Trophoblast cell (in vitro differentiated cells and primary cell): Measurements from ENCODE around the gene ATP6AP1.
A peak's percentile ranks its signal among the peaks of the same experiment; 100 is the strongest.

Source experiments
- DNase-seq, 2 donors: peaks; one replicate each; pipeline ENCODE4 v3.0.0-alpha.2; 2016
- H2AFZ ChIP-seq: 2 replicates; pipeline ENCODE4 v1.6.1; 2013; ENCODE audit warnings: low read length, moderate library complexity, mild to moderate bottlenecking; ENCODE audit not compliant: insufficient read depth, poor library complexity
- H2AK5ac ChIP-seq: 2 replicates; pipeline ENCODE4 v1.6.1; 2013; ENCODE audit warnings: mild to moderate bottlenecking, low read length
- H2BK120ac ChIP-seq: 2 replicates; pipeline ENCODE4 v1.6.1; 2013; ENCODE audit warnings: low read length, mild to moderate bottlenecking, moderate library complexity; ENCODE audit not compliant: insufficient read depth, poor library complexity
- H2BK12ac ChIP-seq: 2 replicates; pipeline ENCODE4 v1.6.1; 2013; ENCODE audit warnings: mild to moderate bottlenecking, low read length, moderate library complexity
- H2BK5ac ChIP-seq: 2 replicates; pipeline ENCODE4 v1.6.1; 2013; ENCODE audit warnings: low read length, low read depth, moderate library complexity, mild to moderate bottlenecking; ENCODE audit not compliant: poor library complexity
- H3K14ac ChIP-seq: 2 replicates; pipeline ENCODE4 v1.6.1; 2013; ENCODE audit warnings: mild to moderate bottlenecking, low read length
- H3K18ac ChIP-seq: 2 replicates; pipeline ENCODE4 v1.6.1; 2013; ENCODE audit warnings: mild to moderate bottlenecking, low read length
- H3K23ac ChIP-seq: 2 replicates; pipeline ENCODE4 v1.6.1; 2013; ENCODE audit warnings: low read length
- H3K27ac ChIP-seq: 2 replicates; pipeline ENCODE4 v1.5.1; 2013; ENCODE audit warnings: low read depth, mild to moderate bottlenecking, inconsistent platforms, low read length, moderate library complexity
- H3K27me3 ChIP-seq: 2 replicates; pipeline ENCODE4 v1.6.1; 2013; ENCODE audit warnings: inconsistent platforms, mild to moderate bottlenecking, low read length, moderate library complexity; ENCODE audit not compliant: insufficient read depth
- H3K36me3 ChIP-seq, 2 experiments: 1 replicate in 1 of 2; 2 replicates in 1 of 2; pipeline ENCODE4 v1.6.1; 2013; ENCODE audit warnings: low read length in 2 of 2, mild to moderate bottlenecking in 2 of 2, moderate library complexity in 1 of 2; ENCODE audit not compliant: insufficient read depth in 2 of 2, control insufficient read depth in 1 of 2
- H3K4ac ChIP-seq: 2 replicates; pipeline ENCODE4 v1.6.1; 2013; ENCODE audit warnings: low read depth, mild to moderate bottlenecking, low read length, moderate library complexity
- H3K4me1 ChIP-seq, 2 experiments: 1 replicate in 1 of 2; 2 replicates in 1 of 2; pipeline ENCODE4 v1.6.1; 2013; ENCODE audit warnings: low read length in 2 of 2, mild to moderate bottlenecking in 2 of 2, moderate library complexity in 1 of 2; ENCODE audit not compliant: insufficient read depth in 2 of 2, control insufficient read depth in 1 of 2
- H3K4me2 ChIP-seq: 2 replicates; pipeline ENCODE4 v1.6.1; 2013; ENCODE audit warnings: inconsistent platforms, mild to moderate bottlenecking, low read length, moderate library complexity
- H3K4me3 ChIP-seq: 2 replicates; pipeline ENCODE4 v1.5.1; 2013; ENCODE audit warnings: mild to moderate bottlenecking, low read depth, low read length, inconsistent platforms
- H3K79me1 ChIP-seq: one replicate; pipeline ENCODE4 v1.6.1; 2013; ENCODE audit warnings: low read length
- H3K79me2 ChIP-seq: 2 replicates; pipeline ENCODE4 v1.6.1; 2013; ENCODE audit warnings: low read length, mild to moderate bottlenecking; ENCODE audit not compliant: control insufficient read depth, insufficient read depth, poor library complexity
- H3K9ac ChIP-seq: 2 replicates; pipeline ENCODE4 v1.6.1; 2013; ENCODE audit warnings: mild to moderate bottlenecking, low read length
- H3K9me3 ChIP-seq: 2 replicates; pipeline ENCODE4 v1.6.1; 2013; ENCODE audit warnings: low read depth, mild to moderate bottlenecking, control low read depth, inconsistent platforms, low read length; ENCODE audit not compliant: insufficient read depth
- H4K12ac ChIP-seq: 2 replicates; pipeline ENCODE4 v1.6.1; 2013; ENCODE audit warnings: low read depth, mild to moderate bottlenecking, low read length, moderate library complexity
- H4K8ac ChIP-seq: 2 replicates; pipeline ENCODE4 v1.6.1; 2013; ENCODE audit warnings: low read depth, mild to moderate bottlenecking, low read length, moderate library complexity
- H4K91ac ChIP-seq: one replicate; pipeline ENCODE4 v1.6.1; 2013; ENCODE audit warnings: low read depth, mild to moderate bottlenecking, low read length, moderate library complexity
- WGBS: extraction: QIAGEN DNeasy Blood & Tissue Kit; methylation state at CpG from one replicate; pipeline ENCODE4 v1.1.7; 2013; ENCODE audit warnings: missing lambda C conversion rate; ENCODE audit not compliant: insufficient read length, insufficient coverage; ENCODE audit errors: extremely low coverage; 5-methylcytosine and 5-hydroxymethylcytosine counted together

The ATP6AP1 gene

DNA sequence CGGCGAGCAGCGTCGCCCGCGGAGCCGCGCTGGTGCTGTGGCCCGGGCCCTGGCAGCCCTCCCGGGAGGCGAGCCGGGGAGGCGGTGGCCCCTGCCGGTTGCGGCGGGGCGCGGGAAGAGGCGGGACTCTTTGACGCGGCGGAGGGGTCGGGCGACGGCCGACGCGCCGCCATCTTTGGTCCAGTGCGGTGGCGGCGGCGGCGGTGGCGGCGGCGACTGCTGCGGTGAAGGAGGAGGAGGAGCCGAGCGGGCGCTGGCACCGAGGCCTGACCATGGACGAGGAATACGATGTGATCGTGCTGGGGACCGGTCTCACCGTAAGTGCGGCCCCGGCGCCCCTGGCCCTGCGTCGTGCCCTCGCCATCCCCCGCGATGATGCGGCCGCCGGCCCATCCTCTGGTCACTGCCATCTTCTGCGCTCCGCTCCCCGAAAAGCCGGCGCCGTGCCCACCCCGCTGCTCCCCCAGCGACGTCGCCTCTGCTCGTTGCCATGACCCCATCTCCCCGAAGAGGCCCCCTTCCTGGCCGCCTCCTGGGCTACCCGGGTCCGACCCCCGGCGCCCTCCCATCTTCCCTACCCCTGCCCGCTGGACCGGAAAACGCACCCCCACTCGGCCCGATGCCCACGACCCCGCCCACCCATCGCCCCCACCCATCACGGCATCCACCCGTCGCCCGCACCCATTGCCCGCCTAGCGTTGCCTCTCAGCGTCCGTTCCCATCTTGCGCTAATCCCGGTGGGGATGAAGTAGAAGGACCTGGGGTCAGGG is 8.7 kb downstream of the ATP6AP1 start, which contains the start of gene GDI1:
TSS of gene GDI1 (plus strand) at position 172 of the 770 bp plus-strand sequence. CDS start at position 273, 101 bp downstream.
- Histone ChIP-seq H2AFZ (peak within 1 kb of the TSS; percentile 52), H3K9ac (peak within 1 kb of the TSS; percentile 92)
- DNase-seq: peak in 1 of 2 donors; percentile 50

GRCh38 chrX:154437971-154438893 is 9.8 kb downstream of the ATP6AP1 start:
- Histone ChIP-seq H3K4me3 (peak overlapping the region; percentile 94), H3K4me1 (peaks cover 10% of the 10 kb centered on the region in 2 experiments), H3K9me3 (no peaks in the 10 kb centered on the region), H4K91ac (peak overlapping the region; percentile 39), H3K4me2 (peak overlapping the region; percentile 88), H2AK5ac (peak overlapping the region; percentile 88), H3K23ac (no peak overlapping the region), H4K8ac (peak overlapping the region; percentile 23), H3K14ac (peak overlapping the region; percentile 82), H3K36me3 (peaks cover 70 to 73% of the 10 kb centered on the region in 2 experiments), H2BK5ac (no peak overlapping the region), H3K27me3 (no peaks in the 10 kb centered on the region), H3K27ac (no peak overlapping the region), H2BK12ac (no peak overlapping the region), H3K9ac (peak overlapping the region; percentile 73), H3K18ac (peak overlapping the region; percentile 21), H3K4ac (peak overlapping the region; percentile 95), H4K12ac (peak overlapping the region; percentile 19), H3K79me2 (peaks cover 16% of the 10 kb centered on the region), H2BK120ac (no peak overlapping the region), H3K79me1 (peaks cover 10% of the 10 kb centered on the region), H2AFZ (no peak overlapping the region)
- DNase-seq: no peak
- no CpG with 5 or more reads among the region's 28 CpGs for WGBS

More for the DNA sequence above, 8.7 kb downstream of the ATP6AP1 start, which contains the start of gene GDI1:
- Histone ChIP-seq H3K14ac (peak within 1 kb of the TSS; percentile 88), H3K4me2 (peak within 1 kb of the TSS; percentile 88), H3K23ac (no peak within 1 kb of the TSS), H3K4me1 (peaks cover 10% of the 10 kb centered on the region in 2 experiments), H2BK12ac (no peak within 1 kb of the TSS), H3K27me3 (no peaks in the 10 kb centered on the region), H3K9me3 (no peaks in the 10 kb centered on the region), H3K36me3 (peaks cover 71 to 73% of the 10 kb centered on the region in 2 experiments), H3K4me3 (peak within 1 kb of the TSS; percentile 94), H3K4ac (peak within 1 kb of the TSS; percentile 95), H3K79me2 (peaks cover 16% of the 10 kb centered on the region), H2AK5ac (peak within 1 kb of the TSS; percentile 88), H2BK120ac (peak within 1 kb of the TSS; percentile 88), H4K12ac (peak within 1 kb of the TSS; percentile 64), H3K18ac (peak within 1 kb of the TSS; percentile 45), H2BK5ac (peak within 1 kb of the TSS; percentile 93), H3K27ac (peak within 1 kb of the TSS; percentile 84), H3K79me1 (peaks cover 10% of the 10 kb centered on the region), H4K8ac (peak within 1 kb of the TSS; percentile 72), H4K91ac (peak within 1 kb of the TSS; percentile 97)
- no CpG with 5 or more reads among the region's 93 CpGs for WGBS

DNA sequence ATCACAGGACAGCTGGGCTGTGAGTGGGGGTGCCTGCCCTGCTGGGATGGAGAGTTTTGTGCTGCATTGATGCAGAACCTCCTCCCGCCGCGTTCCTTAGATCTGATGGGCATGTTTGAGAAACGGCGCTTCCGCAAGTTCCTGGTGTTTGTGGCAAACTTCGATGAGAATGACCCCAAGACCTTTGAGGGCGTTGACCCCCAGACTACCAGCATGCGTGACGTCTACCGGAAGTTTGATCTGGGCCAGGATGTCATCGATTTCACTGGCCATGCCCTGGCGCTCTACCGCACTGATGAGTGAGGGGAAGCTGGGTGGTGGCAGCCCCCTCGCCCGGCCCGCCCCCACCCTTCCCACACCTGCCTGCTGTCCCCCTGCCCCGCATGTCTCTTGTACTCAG is 11.4 kb downstream of the ATP6AP1 start:
- Histone ChIP-seq H3K36me3 (peaks cover 58 to 59% of the 10 kb centered on the region in 2 experiments), H2BK12ac (no peak overlapping the region), H2AFZ (no peak overlapping the region), H3K79me2 (peaks cover 23% of the 10 kb centered on the region), H4K91ac (no peak overlapping the region), H3K4me2 (no peak overlapping the region), H4K8ac (no peak overlapping the region), H2BK120ac (no peak overlapping the region), H3K18ac (no peak overlapping the region), H3K27me3 (no peaks in the 10 kb centered on the region), H3K79me1 (peaks cover 22% of the 10 kb centered on the region), H3K27ac (no peak overlapping the region), H3K4ac (no peak overlapping the region), H3K23ac (no peak overlapping the region), H2AK5ac (no peak overlapping the region), H3K4me3 (no peak overlapping the region), H3K9ac (no peak overlapping the region), H3K4me1 (peaks cover 14 to 17% of the 10 kb centered on the region in 2 experiments), H3K14ac (no peak overlapping the region), H2BK5ac (no peak overlapping the region), H3K9me3 (no peaks in the 10 kb centered on the region), H4K12ac (no peak overlapping the region)
- no peak for DNase-seq
- WGBS: no CpG with 5 or more reads among the region's 18 CpGs

GRCh38 chrX:154440623-154441357 is 12.3 kb downstream of the ATP6AP1 start:
- Histone ChIP-seq H2BK5ac (no peak overlapping the region), H3K79me1 (peaks cover 23% of the 10 kb centered on the region), H3K27ac (no peak overlapping the region), H3K18ac (no peak overlapping the region), H3K14ac (no peak overlapping the region), H3K4me2 (no peak overlapping the region), H4K8ac (no peak overlapping the region), H3K9ac (no peak overlapping the region), H3K9me3 (no peaks in the 10 kb centered on the region), H3K27me3 (no peaks in the 10 kb centered on the region), H2BK12ac (no peak overlapping the region), H2BK120ac (no peak overlapping the region), H4K12ac (no peak overlapping the region), H3K4ac (no peak overlapping the region), H3K4me3 (no peak overlapping the region), H2AK5ac (no peak overlapping the region), H3K4me1 (peaks cover 16 to 23% of the 10 kb centered on the region in 2 experiments), H3K23ac (no peak overlapping the region), H3K36me3 (peaks cover 50 to 53% of the 10 kb centered on the region in 2 experiments), H3K79me2 (peaks cover 24% of the 10 kb centered on the region), H2AFZ (no peak overlapping the region), H4K91ac (no peak overlapping the region)
- WGBS: no CpG with 5 or more reads among the region's 17 CpGs
- no peak for DNase-seq
